Measurements from ENCODE around the gene KCNS1.

- TF ChIP-seq CTCF (conservative IDR thresholded peaks at IDR 0.05 in 1 of 2, IDR thresholded peaks at IDR 0.05 in 1 of 2; ENCODE audit: low read depth in 1 of 2, low read length in 2 of 2) (no peak), EZH2 (IDR thresholded peaks at IDR 0.05; ENCODE audit: low read length, missing control alignments) (no peak)
Measured at GRCh38 chr20:45069261-45069660, 31.7 kb downstream of the KCNS1 start.

Measured in fibroblast of lung (primary cell).